Fibroblast of skin of scalp (primary cell): ENCODE data around the gene DUSP9. TPM values are rescaled to one million over a fixed set of nuclear protein-coding genes. Genes with fewer than 3 reads are reported as not detected.
"Not testable (repeated sequence)": the region's sequence is repeated elsewhere in the genome, so short reads cannot be mapped to it uniquely, and the experiment has no call there.

Experiments
- DNase-seq: peaks from one replicate; pipeline ENCODE4 v3.0.0-alpha.2; 2013
- polyA plus RNA-seq, 2 experiments: library from polyadenylated mRNA; unstranded; fragments of 120-200 nt; gene quantifications; one replicate each; pipeline ENCODE4 v1.2.1, GENCODE V29; 2013; ENCODE audit not compliant: insufficient read length in 2 of 2

DUSP9 gene
- polyA plus RNA-seq (2013, experiment 1 of 2; ENCODE audit: insufficient read length), result 0.08 TPM
- 0.32 TPM for polyA plus RNA-seq (2013, experiment 2 of 2; ENCODE audit: insufficient read length)

- DNase-seq, result no peak
These were observed at the start of gene DUSP9 for GRCh38 chrX:153646620-153647373. Gene DUSP9 (plus strand): TSS chrX:153647203. CDS start chrX:153647954, 751 bp downstream.

GRCh38 chrX:153598541-153599191, 48.3 kb upstream of the DUSP9 start, which contains the start of gene CCNQ:
Gene CCNQ (minus strand): TSS chrX:153599139. CDS start chrX:153599073, 66 bp downstream.
- DNase-seq, result peak; percentile 12

DNA sequence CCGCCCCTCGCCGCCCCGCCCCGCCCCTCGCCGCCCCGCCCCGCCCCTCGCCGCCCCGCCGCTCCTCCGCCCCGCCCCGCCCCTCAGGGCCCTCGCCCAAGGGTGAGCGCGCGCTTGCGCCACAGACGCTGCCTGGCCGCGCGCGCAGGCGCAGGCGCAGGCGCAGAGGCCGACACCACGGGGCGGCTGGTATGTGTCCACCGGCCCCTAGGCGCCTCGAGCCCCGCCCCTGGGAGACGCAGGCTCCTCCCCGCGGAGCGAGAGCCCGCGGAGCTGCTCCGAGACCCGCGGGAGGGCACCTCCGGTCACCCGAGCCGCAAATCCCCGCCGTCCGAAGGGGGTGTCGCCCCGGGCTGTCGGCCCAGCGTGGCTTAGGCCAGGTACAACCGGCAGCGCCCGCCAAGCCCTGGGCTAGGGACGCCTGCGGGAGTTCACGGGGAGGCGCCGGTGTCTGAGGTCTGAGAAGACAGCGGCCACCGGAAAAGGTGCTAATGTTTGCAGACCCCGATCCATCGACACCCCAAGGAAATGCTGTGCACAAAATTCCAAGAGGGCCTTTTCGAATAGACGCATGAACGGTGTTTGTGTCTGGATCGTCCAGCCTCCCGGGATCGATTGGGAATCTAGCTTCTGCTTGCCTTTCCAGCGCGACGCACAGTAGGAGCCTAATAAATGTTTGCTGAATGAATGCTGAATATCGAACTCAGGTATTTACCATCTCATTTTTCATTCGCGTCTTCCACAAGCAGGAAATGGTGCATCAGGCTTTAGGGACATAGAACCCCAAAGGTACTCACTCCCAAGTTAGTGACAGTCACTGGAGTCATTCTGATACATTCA, 47.6 kb upstream of the DUSP9 start:
- DNase-seq, result peak; percentile 89

DNA sequence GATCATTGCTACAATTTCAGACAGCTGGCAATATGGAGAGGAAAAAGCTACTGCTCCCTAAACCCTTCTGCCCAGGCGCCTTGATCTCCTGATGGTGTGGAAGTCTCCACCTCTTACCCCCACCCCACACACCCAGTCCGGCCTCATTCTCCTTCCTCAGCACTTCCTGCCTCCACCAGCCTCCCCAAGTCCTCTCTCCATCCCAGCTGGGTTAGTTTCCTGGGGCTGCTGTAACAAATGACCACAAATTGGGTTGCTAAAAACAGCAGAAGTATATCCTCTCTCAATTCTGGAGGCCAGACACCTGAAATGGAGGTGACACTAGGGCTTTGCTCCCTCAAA, 47.0 kb upstream of the DUSP9 start:
- DNase-seq, result no peak

DNA sequence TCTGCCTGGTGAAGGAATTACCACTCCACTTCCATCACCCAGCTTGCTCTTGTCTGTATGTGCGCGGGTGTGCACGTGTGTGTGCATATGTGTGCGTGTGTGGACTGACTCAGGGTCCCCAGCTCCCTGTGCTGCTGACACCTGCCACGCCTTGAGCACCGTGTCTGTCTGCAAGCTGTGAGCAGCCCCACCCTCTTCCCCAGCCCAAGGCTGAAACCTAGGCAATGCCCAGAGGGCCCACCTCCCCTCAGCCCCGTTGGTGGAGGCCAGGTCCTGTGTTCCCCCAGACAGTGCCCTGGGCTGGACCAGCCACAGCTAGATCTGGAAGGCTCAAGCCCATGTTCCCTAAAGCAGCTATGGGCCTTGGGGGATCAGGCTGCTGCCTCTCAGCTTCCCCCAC, 46.1 kb upstream of the DUSP9 start:
- no peak for DNase-seq

GRCh38 chrX:153601511-153602110, 45.4 kb upstream of the DUSP9 start:
- DNase-seq, result no peak

DNA sequence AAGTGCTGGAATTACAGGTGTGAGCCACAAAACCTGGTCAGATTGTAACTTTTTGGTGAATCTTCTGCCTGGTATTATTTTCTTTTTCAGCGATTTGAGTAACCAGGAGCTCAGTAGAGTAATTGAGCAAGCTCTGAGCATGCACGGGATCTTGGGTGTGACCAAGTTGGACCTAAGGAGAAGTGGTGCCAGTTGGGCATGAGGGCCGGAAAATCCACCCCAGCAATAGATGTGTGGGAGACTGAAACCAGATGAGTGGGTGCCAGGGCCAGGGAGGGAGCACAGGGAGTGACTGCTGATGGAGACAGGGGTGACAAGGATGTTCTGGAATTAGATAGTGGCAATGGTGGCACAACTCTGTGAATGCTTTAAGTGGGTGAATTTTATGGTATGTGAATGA, 44.4 kb upstream of the DUSP9 start:
- DNase-seq, result no peak

DNA sequence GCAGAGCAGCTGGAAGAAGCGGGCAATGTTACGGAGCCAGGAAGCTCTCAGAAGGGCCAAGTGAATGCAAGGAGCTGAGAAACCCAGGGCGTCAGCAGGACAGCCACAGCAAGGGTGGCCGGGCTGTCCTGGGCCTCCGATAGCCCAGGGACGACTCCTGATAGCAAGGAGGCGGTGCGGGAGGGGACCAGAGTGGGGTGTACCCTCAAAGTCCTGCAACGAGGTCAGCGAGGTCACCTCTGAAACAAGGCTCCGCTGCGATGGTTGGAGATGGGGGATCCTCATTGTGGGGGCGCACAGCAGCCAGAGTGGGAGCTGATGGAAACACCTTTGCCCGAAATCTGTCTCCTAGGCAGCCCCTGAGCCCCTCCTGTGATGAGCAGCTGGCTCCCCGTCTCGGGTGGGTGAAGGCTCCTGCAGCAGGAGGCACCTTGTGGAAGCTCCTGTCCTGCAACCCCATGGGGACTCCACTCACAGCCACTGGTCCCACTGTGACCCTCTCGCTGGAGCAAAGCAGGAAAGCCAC, 43.8 kb upstream of the DUSP9 start:
- no peak for DNase-seq

GRCh38 chrX:153604666-153605380, 42.2 kb upstream of the DUSP9 start:
- DNase-seq, result not testable (repeated sequence)

GRCh38 chrX:153606503-153606902, 40.5 kb upstream of the DUSP9 start:
- no peak for DNase-seq

DNA sequence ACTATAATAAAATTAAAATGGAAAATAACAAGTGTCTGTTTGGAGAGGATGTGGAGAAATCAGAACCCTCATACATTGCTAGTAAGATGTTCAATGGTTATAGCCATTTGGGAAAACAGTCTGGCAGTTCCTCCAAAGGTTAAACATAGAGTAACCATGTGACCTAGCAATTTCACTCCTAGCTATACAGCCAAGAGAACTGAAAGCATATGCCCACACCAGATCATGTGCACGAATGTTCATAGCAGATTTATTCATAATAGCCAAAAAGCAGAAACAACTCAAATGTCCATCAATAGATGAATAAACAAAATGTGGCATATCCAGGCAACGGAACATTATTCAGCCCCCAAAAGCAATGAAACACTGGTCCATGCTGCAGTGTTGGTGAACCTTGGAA, 38.6 kb upstream of the DUSP9 start:
- DNase-seq, result no peak

- peak; percentile 58 for DNase-seq
These were observed 38.2 kb upstream of the DUSP9 start for GRCh38 chrX:153608806-153609205.

- peak; percentile 77 for DNase-seq
These were observed 36.8 kb upstream of the DUSP9 start for GRCh38 chrX:153609917-153610835.

DNA sequence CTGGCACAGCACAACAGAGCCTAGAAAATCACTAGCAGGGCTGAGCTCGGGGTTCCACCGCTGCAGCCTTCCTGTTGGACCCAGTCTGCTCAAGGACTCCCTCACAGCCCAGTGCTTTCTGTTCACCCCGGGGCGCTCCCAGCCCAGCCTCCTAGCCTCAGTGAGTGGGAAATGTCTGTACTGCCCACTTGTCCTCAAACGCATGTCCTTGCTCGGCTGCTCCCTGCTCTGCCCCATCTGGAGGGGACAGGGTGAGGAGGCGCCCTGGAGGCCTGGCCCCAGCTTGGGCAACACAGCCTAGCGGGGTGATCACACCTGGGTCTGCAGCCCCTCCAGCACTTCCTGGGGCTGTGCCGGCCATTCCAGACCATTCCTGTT, 36.2 kb upstream of the DUSP9 start:
- no peak for DNase-seq

DNA sequence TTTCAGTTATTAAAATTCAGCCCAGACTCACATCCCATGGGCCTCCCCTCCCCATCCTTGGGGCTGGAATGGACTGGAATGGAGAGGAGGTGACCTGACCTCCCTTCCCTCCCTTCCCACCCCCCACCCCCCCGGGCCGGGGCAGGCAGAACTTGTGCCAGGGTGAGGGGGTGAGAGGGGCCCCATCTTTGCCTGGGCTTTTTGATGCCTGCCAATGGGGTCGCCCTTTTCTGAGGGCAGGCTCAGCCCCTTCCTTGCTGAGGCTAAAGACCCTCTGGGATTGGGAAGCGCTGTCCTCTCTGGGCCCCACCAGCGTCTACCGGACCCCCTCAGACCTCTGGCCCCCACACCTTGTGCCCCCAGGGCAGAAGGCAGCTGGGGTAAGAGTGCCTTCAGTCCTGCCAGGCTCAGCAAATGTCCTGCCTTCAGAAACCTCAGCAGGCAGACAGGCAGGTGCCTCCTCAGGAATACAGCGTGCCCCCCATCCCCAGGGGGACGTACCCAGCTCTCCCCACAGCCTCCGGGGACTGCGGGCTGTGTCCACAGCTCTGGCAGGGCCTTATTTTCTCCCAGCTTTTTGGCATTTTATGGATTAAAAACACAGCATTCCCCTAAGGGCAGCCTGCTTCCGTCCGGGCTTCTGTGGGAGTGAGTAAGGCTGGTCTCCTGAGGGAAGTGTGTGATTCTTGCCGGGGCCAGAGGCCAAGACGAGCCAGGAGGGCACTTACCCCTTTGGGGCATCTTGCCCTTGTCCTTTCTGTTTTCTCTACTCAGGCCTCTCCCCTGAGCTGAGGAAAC, 35.5 kb upstream of the DUSP9 start:
- no peak for DNase-seq

GRCh38 chrX:153612413-153612812, 34.6 kb upstream of the DUSP9 start:
- no peak for DNase-seq

DNA sequence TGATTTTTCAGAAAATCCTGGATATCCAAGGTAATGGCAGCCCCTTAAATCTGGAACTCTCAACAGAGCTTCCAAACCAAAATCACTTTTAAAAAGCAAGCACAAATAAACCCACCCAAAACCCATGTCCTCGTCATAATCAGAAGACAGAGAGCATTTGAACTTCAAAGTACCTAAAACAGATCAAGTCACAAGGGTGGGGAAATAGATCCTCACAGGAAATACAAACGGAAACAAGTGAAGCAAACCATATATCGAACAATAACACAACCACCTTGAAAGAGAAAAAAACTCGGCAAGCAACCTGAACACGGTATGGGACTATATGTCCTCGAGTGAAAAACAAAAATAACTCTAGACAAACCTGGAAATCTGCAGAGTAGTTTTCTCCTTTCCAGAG, 32.2 kb upstream of the DUSP9 start:
- no peak for DNase-seq

DNA sequence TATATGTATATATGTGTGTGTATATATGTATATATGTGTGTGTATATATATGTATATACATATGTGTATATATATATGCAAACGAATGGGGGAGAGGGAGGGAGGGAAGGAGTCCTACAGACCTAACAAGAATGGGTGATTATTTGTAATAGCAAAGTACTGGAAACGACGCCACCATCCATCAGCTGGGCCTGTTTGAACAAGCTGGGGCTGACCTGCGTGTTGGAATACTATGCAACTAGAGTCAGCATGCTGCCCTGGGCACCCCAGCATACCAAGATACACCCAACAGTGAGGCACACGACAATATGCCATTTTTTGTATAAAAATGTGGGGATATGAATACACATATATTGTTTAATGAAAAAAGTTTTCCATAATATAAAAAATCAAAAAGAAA, 26.4 kb upstream of the DUSP9 start:
- DNase-seq, result no peak

- DNase-seq, result no peak
These were observed 24.9 kb upstream of the DUSP9 start for GRCh38 chrX:153621949-153622598.
